GM06990 (cell line): ENCODE measurements around the gene FATE1.

ENCODE experiments used
- DNase-seq: peaks from one replicate; pipeline ENCODE4 v3.0.0-alpha.2; 2011; ENCODE audit not compliant: insufficient read length; ENCODE audit errors: extremely low read depth
- H3K27me3 ChIP-seq: replicated peaks from 2 replicates; pipeline ENCODE4 v1.6.0; 2011; ENCODE audit warnings: low read length; ENCODE audit not compliant: control insufficient read depth, insufficient read depth
- H3K36me3 ChIP-seq: 2 replicates; pipeline ENCODE4 v1.5.1; 2011; ENCODE audit warnings: low read length; ENCODE audit not compliant: control insufficient read depth, insufficient read depth
- H3K4me3 ChIP-seq: replicated peaks from 2 replicates; pipeline ENCODE4 v1.5.1; 2011; ENCODE audit warnings: low read depth, mild to moderate bottlenecking, control low read depth, low read length
- TF ChIP-seq, protein P1 (sequence below): IDR thresholded peaks from 2 replicates; pipeline ENCODE4 v1.5.1; 2011; ENCODE audit warnings: low read length, control low read depth, mild to moderate bottlenecking, inconsistent platforms; ENCODE audit not compliant: insufficient read depth, poor library complexity, severe bottlenecking

FATE1 gene

DNA sequence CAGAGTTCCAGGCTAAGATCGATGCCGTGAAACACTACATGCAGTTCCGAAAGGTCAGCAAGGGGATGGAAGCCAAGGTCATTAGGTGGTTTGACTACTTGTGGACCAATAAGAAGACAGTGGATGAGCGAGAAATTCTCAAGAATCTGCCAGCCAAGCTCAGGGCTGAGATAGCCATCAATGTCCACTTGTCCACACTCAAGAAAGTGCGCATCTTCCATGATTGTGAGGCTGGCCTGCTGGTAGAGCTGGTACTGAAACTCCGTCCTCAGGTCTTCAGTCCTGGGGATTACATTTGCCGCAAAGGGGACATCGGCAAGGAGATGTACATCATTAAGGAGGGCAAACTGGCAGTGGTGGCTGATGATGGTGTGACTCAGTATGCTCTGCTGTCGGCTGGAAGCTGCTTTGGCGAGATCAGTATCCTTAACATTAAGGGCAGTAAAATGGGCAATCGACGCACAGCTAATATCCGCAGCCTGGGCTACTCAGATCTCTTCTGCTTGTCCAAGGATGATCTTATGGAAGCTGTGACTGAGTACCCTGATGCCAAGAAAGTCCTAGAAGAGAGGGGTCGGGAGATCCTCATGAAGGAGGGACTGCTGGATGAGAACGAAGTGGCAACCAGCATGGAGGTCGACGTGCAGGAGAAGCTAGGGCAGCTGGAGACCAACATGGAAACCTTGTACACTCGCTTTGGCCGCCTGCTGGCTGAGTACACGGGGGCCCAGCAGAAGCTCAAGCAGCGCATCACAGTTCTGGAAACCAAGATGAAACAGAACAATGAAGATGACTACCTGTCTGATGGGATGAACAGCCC is 28.0 kb downstream of the FATE1 start:
- no peak for DNase-seq
- no peak overlapping the region for H3K4me3 ChIP-seq
- TF ChIP-seq, protein P1, sequence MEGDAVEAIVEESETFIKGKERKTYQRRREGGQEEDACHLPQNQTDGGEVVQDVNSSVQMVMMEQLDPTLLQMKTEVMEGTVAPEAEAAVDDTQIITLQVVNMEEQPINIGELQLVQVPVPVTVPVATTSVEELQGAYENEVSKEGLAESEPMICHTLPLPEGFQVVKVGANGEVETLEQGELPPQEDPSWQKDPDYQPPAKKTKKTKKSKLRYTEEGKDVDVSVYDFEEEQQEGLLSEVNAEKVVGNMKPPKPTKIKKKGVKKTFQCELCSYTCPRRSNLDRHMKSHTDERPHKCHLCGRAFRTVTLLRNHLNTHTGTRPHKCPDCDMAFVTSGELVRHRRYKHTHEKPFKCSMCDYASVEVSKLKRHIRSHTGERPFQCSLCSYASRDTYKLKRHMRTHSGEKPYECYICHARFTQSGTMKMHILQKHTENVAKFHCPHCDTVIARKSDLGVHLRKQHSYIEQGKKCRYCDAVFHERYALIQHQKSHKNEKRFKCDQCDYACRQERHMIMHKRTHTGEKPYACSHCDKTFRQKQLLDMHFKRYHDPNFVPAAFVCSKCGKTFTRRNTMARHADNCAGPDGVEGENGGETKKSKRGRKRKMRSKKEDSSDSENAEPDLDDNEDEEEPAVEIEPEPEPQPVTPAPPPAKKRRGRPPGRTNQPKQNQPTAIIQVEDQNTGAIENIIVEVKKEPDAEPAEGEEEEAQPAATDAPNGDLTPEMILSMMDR: no peak
- H3K27me3 ChIP-seq: no peaks in the 10 kb centered on the region
- no peaks in the 10 kb centered on the region for H3K36me3 ChIP-seq

DNA sequence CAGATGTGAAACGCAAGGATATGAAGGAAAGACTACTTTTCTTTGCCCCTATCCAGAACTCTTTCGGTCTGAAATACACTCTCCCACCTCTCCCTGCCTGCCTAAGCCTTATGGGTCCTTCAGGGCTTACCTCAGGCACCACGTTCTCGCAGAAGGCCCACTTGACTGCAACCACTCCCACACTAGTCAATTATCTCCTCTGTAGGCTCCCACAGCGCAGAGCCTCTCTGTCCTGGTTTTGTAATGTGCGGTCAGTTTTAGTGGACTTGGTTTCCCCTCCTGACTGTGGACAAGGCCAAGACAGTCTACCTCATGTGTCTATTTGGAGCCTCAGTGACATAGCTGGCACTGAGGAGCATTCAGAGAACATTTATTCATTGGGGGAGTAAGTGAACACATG is 29.8 kb downstream of the FATE1 start:
- no peaks in the 10 kb centered on the region for H3K36me3 ChIP-seq
- H3K4me3 ChIP-seq: no peak overlapping the region
- DNase-seq: no peak
- H3K27me3 ChIP-seq: no peaks in the 10 kb centered on the region; the same call in 1 of the 2 replicates
- TF ChIP-seq, protein P1: no peak

DNA sequence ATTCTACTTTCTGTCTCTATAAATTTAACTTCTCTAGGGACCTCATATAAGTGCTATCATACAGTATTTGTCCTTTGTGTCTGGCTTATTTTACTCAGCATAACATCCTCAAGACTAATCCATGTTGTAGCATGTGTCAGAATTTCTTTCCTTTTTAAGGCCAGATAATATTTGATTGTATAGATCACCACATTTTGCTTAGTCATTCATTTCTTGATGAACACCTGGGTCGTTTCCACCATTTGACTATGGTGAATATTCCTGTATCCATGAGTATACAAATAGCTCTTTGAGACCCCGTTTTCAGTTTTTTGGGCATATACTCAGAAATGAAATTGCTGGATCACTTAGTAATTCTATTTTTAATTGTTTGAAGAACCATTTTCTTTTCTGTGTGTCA is 30.7 kb downstream of the FATE1 start:
- no peak for DNase-seq
- no peaks in the 10 kb centered on the region for H3K36me3 ChIP-seq
- no peaks in the 10 kb centered on the region; the same call in 1 of the 2 replicates for H3K27me3 ChIP-seq
- TF ChIP-seq, protein P1: no peak
- H3K4me3 ChIP-seq: no peak overlapping the region

DNA sequence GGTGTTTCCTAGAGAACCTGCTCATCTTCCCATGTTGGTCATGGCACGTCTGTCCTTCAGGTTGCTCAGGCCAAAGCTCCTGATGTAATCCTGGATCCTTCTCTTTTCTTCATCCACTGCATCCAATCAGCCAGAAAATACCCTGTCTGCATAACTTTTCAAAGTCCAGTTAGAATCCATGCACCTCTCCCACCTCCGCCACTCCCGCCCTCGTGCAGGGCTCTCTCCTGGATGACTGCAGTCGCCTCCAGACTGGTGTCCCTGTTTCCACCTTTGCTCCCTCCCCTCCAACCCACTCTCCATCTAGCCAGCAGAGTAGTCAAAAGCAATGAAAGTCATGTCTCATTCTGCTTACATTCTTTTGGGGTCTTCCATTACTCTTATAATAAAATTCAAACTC is 34.7 kb downstream of the FATE1 start:
- TF ChIP-seq, protein P1: no peak
- Histone ChIP-seq H3K4me3 (no peak overlapping the region), H3K36me3 (no peaks in the 10 kb centered on the region), H3K27me3 (no peaks in the 10 kb centered on the region; the same call in 1 of the 2 replicates)
- no peak for DNase-seq

DNA sequence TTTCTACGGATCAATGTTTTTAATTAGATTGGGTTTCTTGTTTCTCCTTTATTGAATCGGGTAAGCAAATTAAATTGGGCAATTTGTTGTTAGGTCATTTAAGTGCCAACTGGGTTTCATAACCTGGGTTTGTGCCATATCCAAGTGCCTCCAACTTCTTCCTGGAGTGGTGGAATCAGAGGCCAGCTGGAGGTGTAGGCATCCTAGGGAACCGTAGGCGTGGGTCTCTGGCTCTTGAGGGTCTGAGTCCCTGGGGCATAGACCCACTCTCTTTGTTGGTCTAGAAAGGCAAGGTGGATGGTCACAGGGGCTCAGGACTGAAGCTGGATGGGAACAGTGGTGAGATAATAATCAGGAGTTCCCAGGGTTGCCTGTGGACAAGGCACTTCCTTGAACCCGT is 37.0 kb downstream of the FATE1 start:
- DNase-seq: no peak
- no peaks in the 10 kb centered on the region; the same call in 1 of the 2 replicates for H3K27me3 ChIP-seq
- H3K36me3 ChIP-seq: no peaks in the 10 kb centered on the region
- no peak overlapping the region for H3K4me3 ChIP-seq
- TF ChIP-seq, protein P1: no peak
